Left colon (tissue), 2 donors: Measurements from ENCODE around the gene DYNLT2. TPM values are rescaled to one million over a fixed set of nuclear protein-coding genes. Genes with fewer than 3 reads are reported as not detected.
A peak's percentile ranks its signal among the peaks of the same experiment; 100 is the strongest.
"Not testable (repeated sequence)": the region's sequence is repeated elsewhere in the genome, so short reads cannot be mapped to it uniquely, and the experiment has no call there.

ENCODE experiments used
- ATAC-seq: fragments of 200-7000 bp; cut with Tn5 transposase; one replicate; pipeline ENCODE4 v1.9.1; 2020; ENCODE audit warnings: mild to moderate bottlenecking, moderate library complexity
- DNase-seq, 2 donors: peaks; one replicate each; pipeline ENCODE4 v3.0.0-alpha.2; 2020
- intact Hi-C, 2 donors: fragments of 100-400 bp; cut with DNase I in 1 of 2; cut with micrococcal nuclease in 1 of 2; formaldehyde crosslinking; loops; one replicate each; pipeline versions ENCODE4 v1.11.2 to v1.14.0; 2022; cut with DNase I, micrococcal nuclease
- total RNA-seq, 2 donors: library from RNA; stranded (reverse); fragmentation: NEBNext Ultra II Directional; extraction: Animal tissue kit (Norgen Biotek cat#: 25700); gene quantifications; one replicate each; pipeline ENCODE4 v1.2.1, GENCODE V29; 2021
- donor health status: DM: no; HTN: no; CAD: no.
- donor health status: DM: yes; HTN: yes; CAD: no.

DYNLT2 gene
- total RNA-seq, 2 donors from 2014 or later = 1.3 to 1.6 TPM

GRCh38 chr6:169714595-169714994 is 36.8 kb downstream of the DYNLT2 start:
- ATAC-seq (no peak), DNase-seq (no peak)
- intact Hi-C loops = no loop called here

GRCh38 chr6:169714178-169714577 is 37.2 kb downstream of the DYNLT2 start:
- ATAC-seq (no peak), DNase-seq (no peak)
- intact Hi-C loops = no loop called here

GRCh38 chr6:169710009-169710408 is 41.4 kb downstream of the DYNLT2 start:
- no peak for DNase-seq
- no peak for ATAC-seq
- intact Hi-C loops = no loop called here

GRCh38 chr6:169709293-169709692 is 42.1 kb downstream of the DYNLT2 start:
- DNase-seq = no peak
- intact Hi-C loops = no loop called here
- no peak for ATAC-seq

- DNase-seq (no peak), ATAC-seq (no peak)
- intact Hi-C loops = no loop called here
Observed at GRCh38 chr6:169707772-169708171, 43.6 kb downstream of the DYNLT2 start.

GRCh38 chr6:169702840-169703246 is 48.5 kb downstream of the DYNLT2 start:
- no peak for ATAC-seq

GRCh38 chr6:169701954-169702839 is 49.2 kb downstream of the DYNLT2 start, which contains the start of the genes C6orf120 and WDR27:
C6orf120 (plus strand) TSS chr6:169702126; CDS start chr6:169702460, 334 bp downstream.
WDR27 (minus strand) TSS chr6:169702029; CDS start chr6:169689005, 13,024 bp downstream.
- intact Hi-C loops = no loop called here
- peak; percentile 96 to 99 for DNase-seq
- peak; percentile 90 for ATAC-seq

More at GRCh38 chr6:169702840-169703246, 48.5 kb downstream of the DYNLT2 start:
- DNase-seq = no peak
- intact Hi-C loops = no loop called here

GRCh38 chr6:169701311-169701953 is 49.9 kb downstream of the DYNLT2 start:
- intact Hi-C loops = no loop called here
- ATAC-seq = peak; percentile 28
- DNase-seq = peak in 1 of 2 donors; percentile 52

GRCh38 chr6:169700296-169700695 is 51.1 kb downstream of the DYNLT2 start:
- ATAC-seq (peak; percentile 32), DNase-seq (peak in 1 of 2 donors; percentile 17)
- intact Hi-C loops = no loop called here

- DNase-seq, intact Hi-C loops: not testable (repeated sequence)
Observed at GRCh38 chr6:169697115-169697514, 54.3 kb downstream of the DYNLT2 start.

GRCh38 chr6:169695131-169695530 is 56.2 kb downstream of the DYNLT2 start:
- ATAC-seq (no peak), DNase-seq (no peak)
- intact Hi-C loops = no loop called here

More at GRCh38 chr6:169697115-169697514, 54.3 kb downstream of the DYNLT2 start:
- not testable (repeated sequence) for ATAC-seq

GRCh38 chr6:169692516-169692915 is 58.9 kb downstream of the DYNLT2 start:
- intact Hi-C loops = no loop called here
- ATAC-seq (no peak), DNase-seq (no peak)

GRCh38 chr6:169691260-169691659 is 60.1 kb downstream of the DYNLT2 start:
- intact Hi-C loops = no loop called here

More at GRCh38 chr6:169691260-169691659, 60.1 kb downstream of the DYNLT2 start:
- DNase-seq (no peak), ATAC-seq (no peak)

Other genes with a start within 250 kb of the DYNLT2 start
- 10 to 100 TPM; 33.4 to 46.9 TPM for gene WDR27, start 49.5 kb downstream of the DYNLT2 start, total RNA-seq
- 10 to 100 TPM; 25.2 to 32.7 TPM for gene C6orf120, start 49.4 kb downstream of the DYNLT2 start, total RNA-seq
- 10 to 100 TPM; 29.0 to 29.6 TPM for gene PHF10, start 27.1 kb downstream of the DYNLT2 start, total RNA-seq
- 10 to 100 TPM; 15.3 to 16.9 TPM for gene ERMARD, start 50 bp upstream of the DYNLT2 start, total RNA-seq